HG03457 (cell line): Measurements from ENCODE around the gene UBR3.
A peak's percentile ranks its signal among the peaks of the same experiment; 100 is the strongest.
"Not testable (repeated sequence)": the region's sequence is repeated elsewhere in the genome, so short reads cannot be mapped to it uniquely, and the experiment has no call there.

ENCODE experiments used
- ATAC-seq: cut with Tn5 transposase; IDR thresholded peaks from one replicate; pipeline ENCODE4 v1.9.1; 2021; ENCODE audit warnings: moderate number of reproducible peaks; ENCODE audit not compliant: unreplicated experiment

The UBR3 gene

GRCh38 chr2:169823996-169824372 is 3.3 kb upstream of the UBR3 start:
- ATAC-seq = no peak

- ATAC-seq = peak; percentile 67
These were observed 2.6 kb upstream of the UBR3 start, which contains the start of gene METTL5 for GRCh38 chr2:169824373-169825333. Gene METTL5 (minus strand): TSS chr2:169824905. CDS start chr2:169824597, 308 bp downstream.

- no peak for ATAC-seq
These were observed 1.0 kb downstream of the UBR3 start for GRCh38 chr2:169828141-169828811.

- no peak for ATAC-seq
These were observed 7.1 kb downstream of the UBR3 start for GRCh38 chr2:169834401-169834800.

- ATAC-seq = no peak
These were observed 11.7 kb downstream of the UBR3 start for GRCh38 chr2:169838743-169839489.

- ATAC-seq = no peak
These were observed 12.9 kb downstream of the UBR3 start for GRCh38 chr2:169839954-169840746.

GRCh38 chr2:169840747-169841142 is 13.5 kb downstream of the UBR3 start:
- ATAC-seq = no peak

GRCh38 chr2:169841625-169842024 is 14.4 kb downstream of the UBR3 start:
- not testable (repeated sequence) for ATAC-seq

GRCh38 chr2:169845016-169845415 is 17.8 kb downstream of the UBR3 start:
- ATAC-seq = no peak

GRCh38 chr2:169848959-169849693 is 21.9 kb downstream of the UBR3 start:
- ATAC-seq = not testable (repeated sequence)

GRCh38 chr2:169849710-169850109 is 22.5 kb downstream of the UBR3 start:
- no peak for ATAC-seq

GRCh38 chr2:169853041-169853668 is 25.9 kb downstream of the UBR3 start:
- no peak for ATAC-seq

GRCh38 chr2:169855281-169856258 is 28.3 kb downstream of the UBR3 start:
- not testable (repeated sequence) for ATAC-seq

- ATAC-seq = no peak
These were observed 32.2 kb downstream of the UBR3 start for GRCh38 chr2:169859423-169859822.

GRCh38 chr2:169860149-169860548 is 32.9 kb downstream of the UBR3 start:
- ATAC-seq = no peak

GRCh38 chr2:169862816-169863215 is 35.6 kb downstream of the UBR3 start:
- ATAC-seq = no peak

- ATAC-seq = no peak
These were observed 38.2 kb downstream of the UBR3 start for GRCh38 chr2:169865492-169865891.

GRCh38 chr2:169866230-169866629 is 39.0 kb downstream of the UBR3 start:
- not testable (repeated sequence) for ATAC-seq
